ENCODE results near the gene MAN2B2. TPM values are rescaled to one million over a fixed set of nuclear protein-coding genes. Genes with fewer than 3 reads are reported as not detected.

The MAN2B2 gene
- total RNA-seq, 1 donor from 2014 or later, result 35.1 TPM

GRCh38 chr4:6592804-6593563 lies 18.0 kb downstream of the MAN2B2 start:
- intact Hi-C loops (cut with micrococcal nuclease), result no loop called here

- intact Hi-C loops (cut with micrococcal nuclease), result no loop called here
Observed at GRCh38 chr4:6594341-6594740, 19.4 kb downstream of the MAN2B2 start.

- intact Hi-C loops (cut with micrococcal nuclease), result no loop called here
Observed at GRCh38 chr4:6594826-6595355, 19.9 kb downstream of the MAN2B2 start.

- intact Hi-C loops (cut with micrococcal nuclease), result no loop called here
Observed at GRCh38 chr4:6595897-6596537, 21.0 kb downstream of the MAN2B2 start.

- intact Hi-C loops (cut with micrococcal nuclease), result no loop called here
Observed at GRCh38 chr4:6596948-6597347, 22.0 kb downstream of the MAN2B2 start.

- intact Hi-C loops (cut with micrococcal nuclease), result no loop called here
Observed at GRCh38 chr4:6598127-6598526, 23.1 kb downstream of the MAN2B2 start.

- intact Hi-C loops (cut with micrococcal nuclease), result no loop called here
Observed at GRCh38 chr4:6598641-6599040, 23.7 kb downstream of the MAN2B2 start.

- intact Hi-C loops (cut with micrococcal nuclease), result no loop called here
Observed at GRCh38 chr4:6601661-6602250, 26.8 kb downstream of the MAN2B2 start.

- intact Hi-C loops (cut with micrococcal nuclease), result no loop called here
Observed at GRCh38 chr4:6602289-6602688, 27.3 kb downstream of the MAN2B2 start.

GRCh38 chr4:6603128-6603527 lies 28.1 kb downstream of the MAN2B2 start:
- intact Hi-C loops (cut with micrococcal nuclease), result no loop called here

GRCh38 chr4:6605114-6605513 lies 30.1 kb downstream of the MAN2B2 start:
- intact Hi-C loops (cut with micrococcal nuclease), result no loop called here

- intact Hi-C loops (cut with micrococcal nuclease), result no loop called here
Observed at GRCh38 chr4:6605605-6606004, 30.6 kb downstream of the MAN2B2 start.

- intact Hi-C loops (cut with micrococcal nuclease), result no loop called here
Observed at GRCh38 chr4:6606465-6607235, 31.7 kb downstream of the MAN2B2 start.

GRCh38 chr4:6607368-6608055 lies 32.5 kb downstream of the MAN2B2 start:
- intact Hi-C loops (cut with micrococcal nuclease), result no loop called here

- intact Hi-C loops (cut with micrococcal nuclease), result no loop called here
Observed at GRCh38 chr4:6608758-6609414, 33.9 kb downstream of the MAN2B2 start.

- intact Hi-C loops (cut with micrococcal nuclease), result no loop called here
Observed at GRCh38 chr4:6609415-6610079, 34.6 kb downstream of the MAN2B2 start.

GRCh38 chr4:6610856-6611430 lies 36.0 kb downstream of the MAN2B2 start:
- intact Hi-C loops (cut with micrococcal nuclease), result no loop called here

GRCh38 chr4:6612961-6613675 lies 38.1 kb downstream of the MAN2B2 start:
- intact Hi-C loops (cut with micrococcal nuclease), result no loop called here
